T-helper 22 cell (primary cell): ENCODE results near the gene SRPK3.
A peak's percentile ranks its signal among the peaks of the same experiment; 100 is the strongest.

Source experiments
- DNase-seq: peaks from one replicate; pipeline ENCODE4 v3.0.0-alpha.2; 2020; ENCODE audit warnings: low read depth

Gene SRPK3

GRCh38 chrX:153784325-153784967 lies 3.6 kb downstream of the SRPK3 start:
- no peak for DNase-seq

GRCh38 chrX:153786669-153787068 lies 5.8 kb downstream of the SRPK3 start:
- DNase-seq: no peak

DNA sequence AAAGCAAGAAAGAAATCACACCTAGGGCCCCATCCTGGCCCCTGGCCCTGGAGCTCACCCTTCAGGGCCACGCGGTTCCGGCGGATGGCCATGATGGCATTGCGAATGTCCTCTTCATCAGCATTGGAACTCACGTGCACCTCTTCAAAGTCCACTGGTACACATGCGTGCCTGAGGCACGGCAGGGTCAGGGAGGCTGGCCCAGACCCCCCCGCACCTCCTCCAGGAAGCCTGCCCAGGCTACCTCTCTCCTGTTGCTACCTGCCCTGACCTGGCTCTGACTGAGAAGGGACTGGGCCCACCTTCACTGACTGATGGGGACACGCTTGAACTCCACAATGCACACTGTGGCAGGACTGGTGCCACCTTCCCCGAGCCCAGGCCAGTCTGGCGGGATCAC lies 8.8 kb downstream of the SRPK3 start:
- DNase-seq: no peak

- DNase-seq: no peak
Measured at GRCh38 chrX:153791104-153791852, 10.4 kb downstream of the SRPK3 start.

DNA sequence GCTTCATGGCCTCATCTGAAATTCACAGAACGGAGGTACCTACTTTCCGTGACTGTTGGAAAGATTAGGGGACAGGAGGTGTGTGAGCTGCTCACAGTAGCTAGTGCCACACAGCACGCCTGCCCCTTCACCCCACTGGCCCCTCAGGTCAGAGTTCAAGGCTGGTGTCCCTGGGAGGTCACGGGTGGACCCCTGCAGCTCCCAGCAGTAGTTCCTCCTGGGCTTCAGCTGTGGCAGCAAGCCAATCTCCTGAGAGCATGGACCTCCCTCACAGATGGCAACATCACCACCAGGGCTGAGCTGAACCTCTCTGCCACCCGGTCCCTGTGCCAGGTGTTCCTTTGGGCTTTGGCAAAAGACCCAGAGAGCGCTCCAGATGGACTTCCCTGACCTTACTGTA lies 11.5 kb downstream of the SRPK3 start:
- no peak for DNase-seq

- no peak for DNase-seq
Measured at GRCh38 chrX:153793291-153793690, 12.4 kb downstream of the SRPK3 start.

DNA sequence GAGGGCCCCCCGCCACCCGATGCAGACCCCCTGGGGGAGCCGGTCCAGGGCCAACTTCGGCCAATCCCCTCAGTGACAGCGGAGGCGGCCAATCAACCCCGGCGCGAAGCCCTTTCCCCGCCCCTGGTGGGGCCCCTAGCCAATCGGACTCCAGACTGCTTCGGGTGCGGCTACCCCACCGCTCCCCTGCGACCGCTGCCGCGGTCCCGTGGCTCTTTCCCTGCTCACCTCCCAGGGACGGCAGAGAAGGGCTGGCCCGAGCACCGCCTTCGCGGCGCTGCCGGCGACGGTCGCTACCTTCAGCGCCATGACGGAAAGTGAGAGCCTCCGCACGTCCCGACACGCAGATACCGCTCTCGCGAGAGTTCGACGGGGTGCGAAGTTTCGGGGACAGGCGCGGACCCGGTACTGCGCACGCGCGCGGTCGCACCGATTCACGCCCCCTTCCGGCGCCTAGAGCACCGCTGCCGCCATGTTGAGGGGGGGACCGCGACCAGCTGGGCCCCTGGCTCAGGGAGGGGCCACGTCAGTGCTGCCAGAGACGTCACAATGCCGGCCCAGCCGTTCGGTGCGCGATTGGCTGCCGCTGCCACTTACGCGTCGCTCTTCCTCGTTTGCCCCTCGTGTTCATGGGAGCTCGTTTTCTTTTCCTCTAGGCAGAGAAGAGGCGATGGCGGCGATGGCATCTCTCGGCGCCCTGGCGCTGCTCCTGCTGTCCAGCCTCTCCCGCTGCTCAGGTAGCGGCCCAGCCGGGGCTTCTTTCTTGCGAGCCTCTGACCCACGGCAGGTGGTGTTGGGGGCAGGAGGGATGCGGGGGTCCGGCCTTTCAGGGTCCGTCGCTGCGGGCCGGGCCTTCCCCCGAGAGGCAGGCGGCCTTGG lies 13.4 kb downstream of the SRPK3 start, which contains the start of the genes IDH3G and SSR4:
TSS of gene IDH3G (minus strand) at position 358 of the 879 bp plus-strand sequence. CDS start at position 309, 49 bp downstream.
TSS of gene SSR4 (plus strand) at position 651 of the 879 bp plus-strand sequence. CDS start at position 671, 20 bp downstream.
- peak; percentile 88 for DNase-seq

GRCh38 chrX:153794897-153795816 lies 14.3 kb downstream of the SRPK3 start:
- DNase-seq: no peak

- no peak for DNase-seq
Measured at GRCh38 chrX:153797415-153798015, 16.7 kb downstream of the SRPK3 start.

- no peak for DNase-seq
Measured at GRCh38 chrX:153799326-153799725, 18.5 kb downstream of the SRPK3 start.

DNA sequence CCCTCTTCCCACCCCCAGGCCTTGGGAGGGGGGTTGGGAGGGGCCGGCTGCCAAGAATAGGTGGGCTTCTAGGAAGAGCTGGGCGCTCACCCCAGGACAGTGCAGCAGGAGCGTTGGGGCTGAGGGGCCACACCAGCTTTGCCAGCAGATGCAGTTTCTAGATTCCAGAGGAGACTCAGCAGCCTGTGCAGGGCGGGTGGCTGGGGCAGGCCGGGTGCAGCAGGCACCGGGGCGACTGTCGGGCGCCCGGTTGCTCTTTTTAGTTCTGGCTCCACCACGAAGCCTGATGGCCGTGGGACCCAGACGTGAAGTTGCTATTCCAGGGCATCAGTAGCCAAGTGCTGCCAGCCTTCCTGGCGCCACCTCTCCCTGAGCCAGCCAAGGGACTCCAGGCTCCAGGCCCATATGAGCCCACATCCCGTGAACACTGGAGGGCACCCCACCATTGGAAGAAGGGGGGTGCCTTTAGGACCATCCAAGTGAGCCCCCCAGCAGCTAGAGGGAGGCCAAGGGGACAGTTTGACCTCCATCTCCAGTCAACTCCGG lies 19.4 kb downstream of the SRPK3 start:
- DNase-seq: no peak

GRCh38 chrX:153800746-153801145 lies 19.9 kb downstream of the SRPK3 start:
- DNase-seq: no peak

DNA sequence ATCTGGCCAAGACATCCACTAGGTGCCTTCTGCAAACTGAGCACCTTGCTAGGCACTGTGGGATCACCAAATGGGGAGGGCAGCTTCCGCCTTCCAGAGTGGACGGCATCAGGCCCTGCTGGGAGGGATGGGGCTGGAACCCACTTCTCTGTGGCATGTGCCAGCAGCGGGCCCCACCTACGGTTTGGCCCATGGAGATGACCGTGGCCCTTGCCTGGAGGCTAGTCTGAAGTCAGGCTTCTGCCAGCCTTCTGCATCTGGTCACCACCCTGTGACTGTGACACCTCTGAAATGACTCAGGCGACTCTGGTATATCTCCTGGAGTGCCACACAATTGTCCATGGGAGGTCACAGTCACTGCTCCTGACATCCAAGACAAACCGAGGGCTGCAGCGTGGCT lies 20.8 kb downstream of the SRPK3 start:
- no peak for DNase-seq

- DNase-seq: no peak
Measured at GRCh38 chrX:153802513-153803045, 21.7 kb downstream of the SRPK3 start.

DNA sequence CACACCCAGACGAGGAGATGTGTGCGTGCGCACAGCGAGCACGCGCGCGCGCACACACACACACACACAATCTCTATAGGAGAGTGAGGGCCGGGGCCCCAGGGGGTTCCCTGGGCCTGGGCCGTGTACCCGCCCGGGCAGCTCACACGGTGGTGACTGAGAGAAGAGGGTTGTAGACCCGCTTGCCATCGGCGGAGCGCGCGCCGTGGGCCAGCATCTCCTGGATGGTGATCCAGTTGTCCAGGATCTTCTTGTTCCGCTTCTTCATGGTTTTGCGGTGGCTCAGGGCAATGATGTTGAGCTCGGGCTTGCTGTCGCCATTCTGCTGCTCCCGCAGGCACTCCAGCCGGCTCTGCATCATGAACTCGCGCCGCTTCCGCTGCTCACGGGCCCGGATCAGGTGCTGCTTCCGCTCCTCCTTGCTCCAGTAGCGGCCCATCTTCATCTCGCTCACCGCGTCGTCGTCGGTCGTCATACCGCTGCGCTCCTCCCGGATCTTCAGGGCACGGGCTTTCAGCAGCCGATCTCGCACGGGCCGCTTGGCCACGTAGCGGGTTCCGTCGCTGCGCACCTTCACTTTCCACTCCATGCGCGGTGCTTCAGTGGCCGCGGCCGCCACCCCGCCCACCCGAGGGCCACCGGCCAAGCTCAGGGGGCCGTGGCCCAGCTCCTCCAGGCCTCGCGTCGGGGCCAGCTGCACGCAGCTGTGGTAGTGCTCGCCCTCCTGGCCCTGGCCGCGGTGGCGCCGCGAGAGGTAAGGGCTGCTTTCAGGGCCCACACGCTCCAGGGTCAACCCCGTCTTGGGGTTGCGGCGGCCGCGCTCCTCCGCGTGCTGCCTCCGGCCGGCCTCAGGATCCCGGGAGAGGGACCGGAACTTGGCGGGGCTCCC lies 22.6 kb downstream of the SRPK3 start:
- no peak for DNase-seq

DNA sequence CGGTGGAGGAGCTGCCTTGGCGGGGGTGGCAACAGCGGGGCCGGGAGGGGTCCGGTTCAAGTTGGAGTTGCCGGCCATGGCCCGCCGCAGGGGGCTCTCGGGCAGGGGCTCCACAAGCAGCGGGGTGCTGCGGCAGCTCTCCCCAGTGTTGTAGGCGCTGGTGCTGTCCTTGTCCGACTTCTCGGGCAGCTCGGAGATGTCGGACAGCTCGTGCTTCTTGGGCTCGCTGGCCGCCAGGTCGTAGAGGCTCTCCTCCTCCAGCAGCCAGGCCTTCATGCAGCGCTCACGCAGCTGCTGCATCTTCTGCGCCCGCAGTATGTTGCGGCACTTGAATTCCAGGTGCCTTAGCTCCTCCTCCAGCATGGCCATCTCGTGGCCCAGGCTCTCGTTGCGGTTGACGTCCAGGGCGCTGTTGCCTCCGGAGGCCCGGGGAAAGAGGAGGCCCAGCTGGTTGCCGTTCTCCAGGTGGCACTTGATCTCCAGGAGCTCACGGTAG lies 23.3 kb downstream of the SRPK3 start:
- DNase-seq: no peak

GRCh38 chrX:153804621-153805020 lies 23.8 kb downstream of the SRPK3 start:
- DNase-seq: no peak

- DNase-seq: no peak
Measured at GRCh38 chrX:153805436-153805835, 24.6 kb downstream of the SRPK3 start.

GRCh38 chrX:153806999-153807575 lies 26.2 kb downstream of the SRPK3 start:
- no peak for DNase-seq
